IMR-90 (cell line): Measurements from ENCODE around the gene OXLD1. TPM values are rescaled to one million over a fixed set of nuclear protein-coding genes. Genes with fewer than 3 reads are reported as not detected.

Source experiments
- ATAC-seq: fragments of 200-7000 bp; cut with Tn5 transposase; 2 replicates; pipeline ENCODE4 v1.9.1; 2020; ENCODE audit warnings: low read depth, mild to moderate bottlenecking, moderate library complexity
- BruUV-seq: library from RNA; stranded (reverse); fragments of 400-500 nt; replicated peaks from 2 replicates; lab custom pipeline; 2021; lab: Mats Ljungman, UMichigan
- CTCF ChIA-PET: fragments of 300-600 bp; formaldehyde crosslinking; extraction: SDS; loops from one replicate; lab custom pipeline; 2021; ENCODE audit warnings: antibody characterized with exemption; lab: Yijun Ruan, JAX
- POLR2A ChIA-PET: fragments of 300-600 bp; sonication (Branson Sonifier 250); formaldehyde crosslinking; loops from one replicate; lab custom pipeline; 2022; ENCODE audit warnings: antibody characterized with exemption; ENCODE audit not compliant: unreplicated experiment; lab: Charles Lee
- DNase-seq: peaks from one replicate; pipeline ENCODE4 v3.0.0; 2013
- H2AFZ ChIP-seq: replicated peaks from 2 replicates; pipeline ENCODE3; 2013; ENCODE audit warnings: low read length, mild to moderate bottlenecking; ENCODE audit not compliant: poor library complexity
- H2AK5ac ChIP-seq: 2 replicates; pipeline ENCODE4 v1.6.1; 2013; ENCODE audit warnings: low read depth, low read length, inconsistent platforms
- H2AK9ac ChIP-seq: replicated peaks from 2 replicates; pipeline ENCODE3; 2013; ENCODE audit warnings: mild to moderate bottlenecking, low read depth, low read length, moderate library complexity; ENCODE audit not compliant: poor library complexity
- H2BK120ac ChIP-seq: 2 replicates; pipeline ENCODE4 v1.6.1; 2013; ENCODE audit warnings: low read depth, low read length, inconsistent platforms
- H2BK15ac ChIP-seq: 3 replicates; pipeline ENCODE4 v1.6.1; 2013; ENCODE audit warnings: low read depth, low read length, inconsistent platforms
- H2BK20ac ChIP-seq: 2 replicates; pipeline ENCODE4 v1.6.1; 2013; ENCODE audit warnings: low read depth, mild to moderate bottlenecking, inconsistent platforms, low read length, moderate library complexity
- H2BK5ac ChIP-seq: 2 replicates; pipeline ENCODE4 v1.6.1; 2013; ENCODE audit warnings: mild to moderate bottlenecking, low read depth, low read length, inconsistent platforms; ENCODE audit not compliant: poor library complexity, severe bottlenecking
- H3K14ac ChIP-seq: replicated peaks from 2 replicates; pipeline ENCODE4 v1.6.1; 2013; ENCODE audit warnings: low read depth, low read length, inconsistent platforms
- H3K18ac ChIP-seq: 2 replicates; pipeline ENCODE4 v1.6.1; 2013; ENCODE audit warnings: low read depth, low read length, control low read depth
- H3K23ac ChIP-seq: 2 replicates; pipeline ENCODE4 v1.6.1; 2013; ENCODE audit warnings: low read depth, low read length, inconsistent platforms
- H3K27ac ChIP-seq: 2 replicates; pipeline ENCODE4 v1.5.1; 2013; ENCODE audit warnings: mild to moderate bottlenecking, control low read depth, low read length; ENCODE audit not compliant: insufficient read depth
- H3K27me3 ChIP-seq: 2 replicates; pipeline ENCODE4 v1.6.1; 2013; ENCODE audit warnings: low read length; ENCODE audit not compliant: control insufficient read depth, insufficient read depth
- H3K36me3 ChIP-seq: 2 replicates; pipeline ENCODE4 v1.6.1; 2013; ENCODE audit warnings: low read length, mixed read lengths; ENCODE audit not compliant: control insufficient read depth, insufficient read depth
- H3K4ac ChIP-seq: 2 replicates; pipeline ENCODE4 v1.6.1; 2013; ENCODE audit warnings: low read depth, low read length, inconsistent platforms
- H3K4me1 ChIP-seq: 2 replicates; pipeline ENCODE4 v1.6.1; 2013; ENCODE audit warnings: low read length, mixed read lengths; ENCODE audit not compliant: control insufficient read depth, insufficient read depth
- H3K4me2 ChIP-seq: 2 replicates; pipeline ENCODE4 v1.6.1; 2013; ENCODE audit warnings: low read depth, mild to moderate bottlenecking, control low read depth, low read length, moderate library complexity
- H3K4me3 ChIP-seq: 2 replicates; pipeline ENCODE4 v1.5.1; 2013; ENCODE audit warnings: low read depth, mild to moderate bottlenecking, control low read depth, low read length, moderate library complexity; ENCODE audit not compliant: insufficient read depth
- H3K56ac ChIP-seq: 2 replicates; pipeline ENCODE4 v1.6.1; 2013; ENCODE audit warnings: low read length, inconsistent platforms; ENCODE audit not compliant: insufficient read depth; ENCODE audit errors: extremely low read depth
- H3K79me1 ChIP-seq, 2 experiments: 2 replicates each; pipeline ENCODE4 v1.6.1; 2013; ENCODE audit warnings: low read length in 2 of 2, inconsistent platforms in 1 of 2, low read depth in 1 of 2
- H3K9ac ChIP-seq: 2 replicates; pipeline ENCODE4 v1.6.1; 2013; ENCODE audit warnings: low read depth, low read length, control low read depth
- H3K9me1 ChIP-seq: 2 replicates; pipeline ENCODE4 v1.6.1; 2013; ENCODE audit warnings: low read length, inconsistent platforms; ENCODE audit not compliant: insufficient read depth
- H3K9me3 ChIP-seq: 2 replicates; pipeline ENCODE4 v1.6.1; 2013; ENCODE audit warnings: low read length; ENCODE audit not compliant: control insufficient read depth, insufficient read depth
- H4K20me1 ChIP-seq: 2 replicates; pipeline ENCODE4 v1.6.1; 2013; ENCODE audit warnings: low read length, inconsistent platforms; ENCODE audit not compliant: insufficient read depth
- H4K5ac ChIP-seq: 2 replicates; pipeline ENCODE4 v1.6.1; 2013; ENCODE audit warnings: mild to moderate bottlenecking, low read depth, low read length, control low read depth
- H4K8ac ChIP-seq, 2 experiments: 2 replicates each; pipeline ENCODE4 v1.6.1; 2013; ENCODE audit warnings: low read depth in 2 of 2, low read length in 2 of 2, control low read depth in 1 of 2, inconsistent platforms in 1 of 2
- H4K91ac ChIP-seq: 2 replicates; pipeline ENCODE4 v1.6.1; 2013; ENCODE audit warnings: low read depth, low read length, inconsistent platforms; ENCODE audit not compliant: insufficient read depth
- BHLHE40 ChIP-seq: fragments of 150-350 bp; IDR thresholded peaks from 2 replicates; pipeline ENCODE4 v1.6.1; 2016; ENCODE audit warnings: mild to moderate bottlenecking, low read depth, low read length
- CEBPB ChIP-seq: IDR thresholded peaks from 2 replicates; pipeline ENCODE4 v1.6.1; 2012; ENCODE audit warnings: low read depth, low read length, improper control_type of control experiment
- CHD1 ChIP-seq: IDR thresholded peaks from 2 replicates; pipeline ENCODE4 v1.6.1; 2012; ENCODE audit warnings: low read depth, low read length, improper control_type of control experiment
- CTCF ChIP-seq: conservative IDR thresholded peaks from 2 replicates; pipeline ENCODE4 v1.5.1; 2012; ENCODE audit warnings: mild to moderate bottlenecking, low read depth, low read length, improper control_type of control experiment
- ELK1 ChIP-seq: fragments of 150-350 bp; IDR thresholded peaks from 2 replicates; pipeline ENCODE4 v1.6.1; 2016; ENCODE audit warnings: low read depth, mild to moderate bottlenecking, low read length, moderate library complexity, borderline replicate concordance
- FOS ChIP-seq: fragments of 150-350 bp; IDR thresholded peaks from 2 replicates; pipeline ENCODE4 v1.6.1; 2016; ENCODE audit warnings: low read depth, low read length
- MAFK ChIP-seq: IDR thresholded peaks from 2 replicates; pipeline ENCODE4 v1.6.1; 2012; ENCODE audit warnings: low read depth, low read length, improper control_type of control experiment
- MAZ ChIP-seq: IDR thresholded peaks from 2 replicates; pipeline ENCODE4 v1.6.1; 2012; ENCODE audit warnings: low read depth, mild to moderate bottlenecking, low read length, improper control_type of control experiment, moderate library complexity, borderline replicate concordance
- MXI1 ChIP-seq: IDR thresholded peaks from 2 replicates; pipeline ENCODE4 v1.6.1; 2012; ENCODE audit warnings: low read depth, mild to moderate bottlenecking, low read length, moderate library complexity, borderline replicate concordance
- NFE2L2 ChIP-seq: fragments of 150-350 bp; IDR thresholded peaks from 2 replicates; pipeline ENCODE4 v1.6.1; 2016; ENCODE audit warnings: low read depth, mild to moderate bottlenecking, low read length
- POLR2A ChIP-seq: IDR thresholded peaks from 2 replicates; pipeline ENCODE4 v1.6.1; 2012; ENCODE audit warnings: mild to moderate bottlenecking, low read depth, low read length
- RAD21 ChIP-seq: IDR thresholded peaks from 2 replicates; pipeline ENCODE4 v1.6.1; 2012; ENCODE audit warnings: low read length, improper control_type of control experiment
- RFX5 ChIP-seq: IDR thresholded peaks from 2 replicates; pipeline ENCODE4 v1.8.0; 2012; ENCODE audit warnings: low read depth, mild to moderate bottlenecking, low read length, moderate library complexity
- SMC3 ChIP-seq: fragments of 150-350 bp; IDR thresholded peaks from 2 replicates; pipeline ENCODE4 v1.6.1; 2016; ENCODE audit warnings: low read depth, mild to moderate bottlenecking, antibody characterized with exemption, low read length, moderate library complexity
- USF2 ChIP-seq: fragments of 150-350 bp; IDR thresholded peaks from 2 replicates; pipeline ENCODE4 v1.6.1; 2017; ENCODE audit warnings: mild to moderate bottlenecking, antibody characterized with exemption, low read length, low read depth
- WGBS, 2 experiments: methylation state at CpG; one replicate each; pipeline versions ENCODE4 v1.1.5 to v1.1.7; 2013; ENCODE audit warnings: missing lambda C conversion rate in 2 of 2; ENCODE audit not compliant: insufficient read length in 1 of 2; ENCODE audit errors: extremely low coverage in 2 of 2; 5-methylcytosine and 5-hydroxymethylcytosine counted together
- dilution Hi-C: fragments of 300-500 bp; cut with HindIII; formaldehyde crosslinking; loops from one replicate; pipeline ENCODE4 v1.14.3; 2018; ENCODE audit warnings: low sequenced_read_pairs; ENCODE audit not compliant: unreplicated experiment
- in situ Hi-C: fragments of 300-500 bp; cut with MboI; formaldehyde crosslinking; loops from 3 replicates; pipeline ENCODE4 v1.14.3; 2019; ENCODE audit warnings: low sequenced_read_pairs, inconsistent platforms, mixed read lengths
- intact Hi-C: fragments of 100-400 bp; cut with micrococcal nuclease; formaldehyde crosslinking; loops from 2 replicates; pipeline ENCODE4 v1.10.0; 2022
- polyA plus RNA-seq, 3 experiments: library from polyadenylated mRNA; depleted of rRNA; stranded (reverse); fragments of >200 nt; gene quantifications; 2 replicates each; pipeline ENCODE4 v1.2.3, GENCODE V29; 2012; ENCODE audit warnings: low replicate concordance in 1 of 3
- total RNA-seq: library from RNA; depleted of rRNA; stranded (reverse); fragments of >200 nt; gene quantifications from 2 replicates; pipeline ENCODE4 v1.2.3, GENCODE V29; 2012

The OXLD1 gene
- total and polyA plus RNA-seq, 2 of the 4 experiments (the other 2 are of a cell fraction): 9.9 to 22.3 TPM

- H3K56ac ChIP-seq: no peak overlapping the region
- BruUV-seq: no TSS peak
- no peak overlapping the region for H3K4me2 ChIP-seq
- H3K14ac ChIP-seq: no peak overlapping the region
- no peak overlapping the region for H2BK20ac ChIP-seq
- no peak overlapping the region for H3K9ac ChIP-seq
- peaks cover 6% of the 10 kb centered on the region; the same call in 1 of the 2 replicates for H3K9me1 ChIP-seq
- no peak overlapping the region for H3K4me3 ChIP-seq
- H3K27me3 ChIP-seq: no peaks in the 10 kb centered on the region
- peaks cover 20 to 58% of the 10 kb centered on the region in 2 experiments for H3K79me1 ChIP-seq
- H2AK9ac ChIP-seq: no peak overlapping the region
- H3K4ac ChIP-seq: no peak overlapping the region
- intact Hi-C loops: no loop called here
- H2BK5ac ChIP-seq: no peak overlapping the region
- H3K27ac ChIP-seq: no peak overlapping the region
- no peak overlapping the region for H4K8ac ChIP-seq
- no peak for DNase-seq
- dilution Hi-C loops: no loop called here
- no peak overlapping the region for H3K23ac ChIP-seq
- H2AFZ ChIP-seq: no peak overlapping the region
- TF ChIP-seq MAFK: no peak
- no peak for TF ChIP-seq MAZ
- no peak for TF ChIP-seq MXI1
- no peak for TF ChIP-seq CHD1
- TF ChIP-seq ELK1: no peak
- TF ChIP-seq NFE2L2: no peak
- no peak for TF ChIP-seq POLR2A
- no peak for TF ChIP-seq RAD21
- TF ChIP-seq RFX5: no peak
- TF ChIP-seq USF2: no peak
- TF ChIP-seq SMC3: no peak
- TF ChIP-seq BHLHE40: no peak
- no peak for TF ChIP-seq FOS
- no peak for TF ChIP-seq CTCF
- no peak for TF ChIP-seq CEBPB
- peaks cover 37% of the 10 kb centered on the region for H3K36me3 ChIP-seq
- ATAC-seq: no peak
- H2AK5ac ChIP-seq: no peak overlapping the region
- POLR2A ChIA-PET: interaction anchor here (0.6 kb wide), 1 partner anchor 87 kb away, joined by 9 read pairs; no protein-coding TSS in a partner anchor
- WGBS, 2 experiments: no CpG with 5 or more reads among the region's 4 CpGs
- H2BK15ac ChIP-seq: no peak overlapping the region
- peaks cover 4% of the 10 kb centered on the region for H3K4me1 ChIP-seq
- in situ Hi-C loops: no loop called here
- H4K20me1 ChIP-seq: peaks cover 48% of the 10 kb centered on the region
- CTCF ChIA-PET: no interaction called here
- H4K5ac ChIP-seq: no peak overlapping the region
- no peak overlapping the region for H3K18ac ChIP-seq
- H4K91ac ChIP-seq: no peak overlapping the region
- H3K9me3 ChIP-seq: no peaks in the 10 kb centered on the region
- no peak overlapping the region for H2BK120ac ChIP-seq
Observed at GRCh38 chr17:81615401-81615930, 50.9 kb downstream of the OXLD1 start.
